GM21737 (cell line): ENCODE results near the gene CLDN4.
A peak's percentile ranks its signal among the peaks of the same experiment; 100 is the strongest.
"Not testable (repeated sequence)": the region's sequence is repeated elsewhere in the genome, so short reads cannot be mapped to it uniquely, and the experiment has no call there.

Experiments used
- ATAC-seq: cut with Tn5 transposase; IDR thresholded peaks from one replicate; pipeline ENCODE4 v1.9.1; 2021; ENCODE audit warnings: mild to moderate bottlenecking, moderate library complexity; ENCODE audit not compliant: unreplicated experiment

Gene CLDN4

DNA sequence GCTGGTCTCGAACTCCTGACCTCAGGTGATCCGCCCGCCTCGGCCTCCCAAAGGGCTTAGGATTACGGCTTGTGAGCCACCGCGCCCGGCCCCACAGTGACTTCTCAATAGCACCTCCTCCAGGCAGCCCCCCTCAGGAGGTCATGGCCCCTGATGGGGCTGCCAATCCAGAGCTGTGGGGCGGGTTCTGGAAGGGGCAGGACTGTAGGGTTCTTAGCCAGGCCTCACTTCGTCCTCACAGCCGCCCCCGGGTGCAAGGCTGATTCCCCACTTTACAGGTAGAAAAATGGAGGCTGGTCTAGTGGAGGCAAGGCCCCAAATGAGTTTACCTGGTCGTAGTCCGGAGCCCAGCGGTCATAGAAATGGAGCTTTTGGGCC, 10.9 kb downstream of the CLDN4 start:
- ATAC-seq, result no peak

DNA sequence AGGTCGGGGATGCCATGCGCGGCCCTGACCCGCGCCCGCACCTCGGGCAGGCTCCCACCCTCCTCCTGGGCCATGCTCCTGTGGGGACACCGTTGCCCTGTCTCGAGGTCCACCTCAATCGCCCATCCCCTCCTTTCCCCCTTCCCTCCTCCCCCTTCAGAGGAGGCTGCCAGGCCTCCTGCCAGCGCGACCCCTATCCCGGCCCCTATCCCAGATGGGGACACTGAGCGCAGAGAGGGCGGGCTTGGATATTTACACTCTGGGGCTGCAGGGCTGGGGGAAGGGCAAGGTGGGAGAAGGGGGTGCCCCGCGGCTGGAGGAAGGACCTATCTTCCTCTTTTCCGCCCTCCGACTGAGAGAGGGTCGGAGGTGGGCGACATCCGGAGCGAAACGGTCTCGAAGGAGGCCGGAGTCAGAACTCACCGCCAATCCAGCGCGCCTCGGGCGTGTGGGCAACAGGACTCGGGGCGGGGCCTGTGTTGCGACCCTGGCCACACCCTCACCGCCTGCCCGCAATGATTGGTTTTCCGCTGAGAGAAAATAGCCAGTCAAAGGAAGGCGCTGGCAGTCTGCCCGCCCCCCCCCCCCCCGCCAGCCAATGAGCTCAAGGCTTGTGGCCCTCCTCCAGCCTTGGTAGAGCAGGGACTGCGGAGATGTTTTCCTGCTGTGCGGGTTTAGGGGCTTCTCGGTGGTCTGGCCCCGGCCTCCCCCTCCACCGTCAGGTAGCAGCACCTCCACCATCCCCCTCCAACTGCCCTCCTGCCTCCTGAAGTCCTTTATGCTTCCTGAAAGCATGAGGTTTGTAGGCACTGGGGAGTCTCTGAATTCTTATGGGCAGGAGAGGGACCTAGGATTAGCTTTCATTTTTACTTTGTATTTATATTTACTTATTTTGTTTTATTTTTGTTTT, 11.5 kb downstream of the CLDN4 start, which contains the start of gene METTL27:
Gene METTL27 (minus strand): TSS at position 450 of the 910 bp plus-strand sequence. CDS start 376 bp downstream, at position 74.
- peak; percentile 93 for ATAC-seq

DNA sequence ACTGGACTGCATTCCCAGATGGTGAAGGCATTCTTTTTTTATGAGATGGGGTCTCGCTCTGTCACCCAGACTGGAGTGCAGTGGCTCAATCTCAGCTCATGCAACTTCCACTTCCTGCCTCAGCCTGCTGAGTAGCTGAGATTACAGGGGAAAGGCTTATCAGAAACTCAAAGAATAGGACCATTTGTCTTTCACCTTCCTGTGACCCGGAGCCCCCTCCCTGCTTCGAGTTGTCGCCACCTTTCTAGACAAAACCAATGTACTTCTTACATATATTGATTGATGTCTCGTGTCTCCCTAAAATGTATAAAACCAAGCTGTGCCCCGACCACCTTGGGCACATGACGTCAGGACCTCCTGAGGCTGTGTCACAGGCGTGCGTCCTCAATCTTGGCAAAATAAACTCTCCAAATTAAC, 13.3 kb downstream of the CLDN4 start:
- no peak for ATAC-seq

DNA sequence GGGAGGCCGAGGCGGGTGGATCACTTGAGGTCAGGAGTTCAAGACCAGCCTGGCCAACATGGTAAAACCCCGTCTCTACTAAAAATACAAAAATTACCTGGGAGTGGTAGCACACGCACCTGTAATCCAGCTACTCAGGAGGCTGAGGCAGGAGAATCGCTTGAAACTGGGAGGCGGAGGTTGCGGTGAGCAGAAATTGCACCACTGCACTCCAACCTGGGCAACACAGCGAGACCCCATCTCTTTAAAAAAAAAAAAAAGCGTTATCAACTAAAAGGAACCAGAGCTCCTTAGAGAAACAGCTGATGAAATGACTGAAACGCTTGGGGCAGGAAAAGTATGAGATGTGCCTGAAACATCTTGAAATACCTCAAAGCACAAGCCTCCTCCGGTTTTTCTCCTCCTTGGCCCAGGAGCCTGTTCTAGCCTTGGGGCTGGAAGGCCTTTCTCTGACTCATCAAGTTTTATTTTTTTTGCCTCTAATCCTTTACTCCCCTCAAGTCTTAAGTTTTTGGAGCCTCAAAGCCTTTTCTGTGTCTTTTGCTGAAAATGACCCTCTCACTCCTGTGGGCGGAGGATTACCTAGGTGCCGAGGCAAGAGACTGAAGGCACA, 14.2 kb downstream of the CLDN4 start:
- ATAC-seq, result no peak

DNA sequence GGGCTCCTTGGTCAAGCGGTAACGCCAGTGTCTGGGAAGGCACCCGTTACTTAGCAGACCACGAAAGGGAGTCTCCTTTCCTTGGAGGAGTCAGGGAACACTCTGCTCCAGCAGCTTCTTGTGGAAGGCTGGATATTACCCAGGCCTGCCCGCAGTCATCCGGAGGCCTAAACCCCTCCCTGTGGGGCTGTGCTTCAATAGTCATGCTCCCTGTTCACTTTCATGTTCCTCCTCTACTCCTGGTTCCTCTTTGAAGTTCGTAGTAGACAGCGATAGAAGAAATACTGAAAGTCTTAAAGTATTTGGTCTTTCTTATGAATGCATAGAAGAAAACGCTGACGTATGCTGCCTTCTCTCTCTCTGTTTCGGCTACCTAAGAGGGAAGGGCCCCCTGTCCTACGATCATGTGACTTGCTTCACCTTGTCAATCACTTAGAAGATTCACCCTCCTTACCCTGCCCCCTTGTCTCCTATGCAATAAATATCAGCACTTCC, 15.0 kb downstream of the CLDN4 start:
- not testable (repeated sequence) for ATAC-seq

DNA sequence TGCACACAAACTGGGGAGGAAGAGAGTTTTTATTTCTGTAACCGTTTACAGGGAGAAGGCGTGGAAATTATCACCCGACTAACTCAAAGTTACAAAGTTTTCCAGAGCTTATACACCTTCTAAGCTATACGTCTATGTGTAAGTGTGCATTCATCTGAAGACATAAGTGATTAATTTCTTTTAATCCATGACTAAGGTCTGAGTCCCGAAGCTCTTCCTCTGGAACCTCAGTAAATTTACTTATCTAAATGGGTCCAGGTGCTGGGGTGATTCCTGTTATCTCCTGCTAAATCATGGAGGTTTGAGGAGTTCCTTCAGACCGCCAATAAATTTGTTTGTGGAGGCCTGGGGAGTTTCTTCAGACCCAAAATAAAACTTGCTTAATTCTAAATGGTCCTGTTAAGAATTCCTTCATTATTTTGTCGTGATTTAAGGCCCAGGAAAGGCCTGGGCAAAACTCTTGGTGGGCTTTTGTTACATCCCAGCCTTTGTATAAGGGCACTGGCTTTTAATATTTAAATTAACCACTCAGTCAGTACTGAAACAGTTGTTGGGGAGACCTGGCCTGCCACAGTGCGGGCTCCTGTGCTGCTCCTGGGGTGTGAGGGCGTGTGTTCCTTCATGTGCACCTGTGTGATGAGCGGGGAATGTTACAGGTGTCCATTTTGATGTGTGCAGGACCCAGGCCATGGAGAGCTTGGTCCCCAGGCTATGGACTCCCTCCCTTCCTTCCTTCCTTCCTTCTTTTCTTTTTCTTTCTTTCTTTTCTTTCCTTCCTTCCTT, 17.3 kb downstream of the CLDN4 start:
- ATAC-seq, result no peak

DNA sequence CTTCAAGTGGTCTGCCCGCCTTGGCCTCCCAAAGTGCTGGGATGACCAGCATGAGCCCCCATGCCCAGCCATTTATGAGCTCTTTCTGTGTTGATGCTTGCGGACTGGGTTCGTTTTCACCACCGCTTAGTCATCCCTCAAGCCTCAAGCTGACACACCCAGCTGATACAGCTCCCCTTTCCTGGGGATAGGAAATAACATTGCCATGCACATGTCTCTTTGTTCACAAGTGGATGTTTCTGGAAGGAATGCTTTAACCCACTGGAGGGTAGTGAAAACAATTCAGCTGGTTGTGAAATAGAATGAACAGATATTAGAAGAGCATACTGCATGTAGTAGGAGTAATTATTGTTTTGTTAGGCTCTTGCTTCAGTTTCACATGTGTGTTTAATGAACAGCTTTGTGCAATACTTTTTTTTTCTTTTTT, 20.0 kb downstream of the CLDN4 start:
- ATAC-seq, result no peak

DNA sequence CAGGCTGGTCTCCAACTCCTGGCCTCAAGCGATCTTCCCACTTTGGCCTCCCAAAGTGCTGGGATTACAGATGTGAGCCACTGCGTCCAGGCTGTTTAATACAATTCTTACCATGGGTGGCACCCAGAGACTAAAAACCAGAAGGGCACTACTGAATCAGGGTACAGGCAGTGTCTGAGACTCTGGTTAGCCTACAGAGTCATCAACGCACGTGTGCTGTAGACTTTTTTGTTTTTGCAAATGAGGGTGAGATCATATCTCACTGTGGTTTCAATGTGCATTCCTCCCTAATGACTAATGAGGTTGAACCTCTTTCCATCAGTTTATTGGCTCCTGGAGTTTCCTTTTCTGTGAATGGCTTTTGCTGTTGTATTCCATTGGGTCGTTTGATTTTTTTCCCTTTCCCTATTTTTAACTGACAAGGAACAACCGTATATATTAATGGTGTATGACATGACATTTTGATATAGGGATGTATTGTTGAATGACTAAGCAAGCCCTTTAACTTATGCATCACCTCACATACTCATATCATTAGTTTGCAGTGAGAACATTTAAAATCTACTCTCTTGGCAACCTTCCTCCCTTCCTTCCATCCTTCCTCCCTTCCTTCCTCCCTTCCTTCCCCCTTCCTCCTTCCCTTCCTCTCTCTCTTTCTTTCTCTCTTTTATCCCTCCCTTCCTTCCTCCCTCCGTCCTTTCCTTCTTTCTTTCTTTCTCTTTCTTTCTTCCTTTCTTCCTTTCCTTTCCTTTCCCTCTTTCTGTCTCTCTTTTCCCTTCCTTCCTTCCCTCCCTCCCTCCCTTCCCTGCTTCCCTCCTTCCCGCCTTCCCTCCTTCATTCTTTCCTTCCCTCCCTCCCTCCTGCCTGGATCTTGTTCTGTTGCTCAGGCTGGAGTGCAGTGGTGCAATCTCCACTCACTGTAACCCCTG, 20.9 kb downstream of the CLDN4 start:
- ATAC-seq, result no peak

DNA sequence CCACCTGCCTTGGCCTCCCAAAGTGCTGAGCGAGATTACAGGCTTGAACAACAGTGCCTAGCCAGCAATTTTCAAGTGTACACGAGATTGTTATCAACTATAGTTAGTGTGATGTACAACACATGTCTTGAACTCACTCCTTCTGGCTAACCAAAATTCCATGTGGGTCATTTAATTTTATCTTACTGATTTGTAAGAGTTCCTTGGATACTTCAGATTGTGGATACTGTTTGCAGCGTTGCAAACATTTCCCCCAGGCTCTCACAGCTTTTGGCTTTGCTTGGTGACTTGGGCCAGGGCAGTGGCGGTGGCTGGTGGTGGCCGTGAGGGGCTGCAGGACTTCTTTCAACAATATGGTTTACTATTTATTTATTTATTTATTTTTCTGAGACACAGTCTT, 21.7 kb downstream of the CLDN4 start:
- no peak for ATAC-seq

DNA sequence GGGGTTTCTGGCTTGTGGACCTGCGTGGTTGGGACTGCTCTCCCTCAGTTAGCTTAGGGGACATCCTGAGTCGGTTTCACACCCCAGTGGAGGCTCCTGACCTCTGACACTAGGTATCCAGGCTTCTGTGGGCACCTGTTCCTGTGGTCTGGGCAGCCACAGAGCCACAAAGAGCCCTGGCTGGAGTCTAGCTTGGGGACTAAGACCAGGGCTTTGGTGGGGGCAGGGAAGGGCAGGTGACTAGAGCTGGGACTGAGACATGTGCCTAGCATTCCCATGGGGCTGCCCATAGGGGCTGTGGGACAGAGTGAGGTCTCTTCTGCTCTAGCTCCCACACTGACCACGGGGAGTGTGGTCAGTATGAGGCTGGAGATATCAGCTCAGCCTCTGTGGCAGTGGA, 26.1 kb downstream of the CLDN4 start:
- ATAC-seq, result no peak

DNA sequence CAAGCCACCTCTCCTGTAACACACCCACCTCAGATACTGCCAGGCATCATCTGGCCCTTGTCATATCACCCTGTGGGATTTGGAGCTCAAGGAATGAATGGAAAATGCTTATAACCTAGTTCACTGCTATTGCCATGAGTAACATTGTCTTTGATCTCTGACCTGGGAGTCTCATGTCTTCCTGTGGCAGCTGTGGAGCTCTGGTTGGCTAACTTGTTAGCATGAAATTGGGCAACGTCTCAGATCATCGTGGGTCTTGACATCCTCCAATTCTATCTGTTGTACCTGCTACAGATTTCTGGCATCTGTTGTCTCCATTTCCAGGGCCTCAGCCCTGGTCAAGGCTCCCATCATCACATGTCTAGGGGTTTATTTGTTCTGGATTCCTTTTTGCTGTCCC, 28.0 kb downstream of the CLDN4 start:
- no peak for ATAC-seq

DNA sequence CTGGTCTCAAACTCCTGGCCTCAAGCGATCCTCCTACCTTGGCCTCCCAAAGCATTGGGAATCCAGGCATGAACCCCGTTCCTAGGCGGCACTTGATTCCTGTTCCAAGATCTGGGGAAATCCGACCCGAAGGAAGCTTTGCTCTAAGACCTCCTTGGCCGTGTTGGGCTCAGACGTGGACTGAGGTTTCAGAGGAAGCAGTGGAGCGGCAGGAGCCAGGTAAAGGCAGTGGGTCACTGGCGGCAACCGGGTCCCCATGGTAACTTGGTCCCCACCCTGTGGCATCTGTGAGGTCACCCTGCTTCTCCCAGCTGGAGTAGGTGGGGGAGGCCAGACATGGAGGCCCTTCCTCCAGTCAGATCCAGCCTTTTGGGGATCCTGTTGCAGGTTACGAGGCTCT, 30.1 kb downstream of the CLDN4 start, which contains the start of gene TMEM270:
Gene TMEM270 (plus strand): TSS at position 301 of the 400 bp plus-strand sequence. CDS start 36 bp downstream, at position 337.
- ATAC-seq, result no peak

DNA sequence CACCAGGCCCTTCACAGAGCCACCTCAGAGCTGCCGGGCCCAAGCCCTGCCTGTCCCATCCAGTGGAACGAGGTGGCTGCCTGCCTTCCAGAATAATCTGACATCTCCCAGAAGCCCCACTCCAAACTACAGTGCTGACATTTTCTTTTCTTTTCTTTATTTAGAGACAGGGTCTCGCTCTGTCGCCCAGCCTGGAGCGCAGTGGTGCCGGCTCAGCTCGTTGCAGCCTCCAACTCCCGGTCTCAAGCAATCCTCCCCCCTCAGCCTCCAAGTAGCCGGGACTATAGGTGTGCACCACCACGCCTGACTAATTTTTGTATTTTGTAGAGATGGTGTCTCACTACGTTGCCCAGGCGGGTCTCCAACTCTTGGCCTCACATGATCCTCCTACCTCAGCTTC, 30.5 kb downstream of the CLDN4 start:
- no peak for ATAC-seq

DNA sequence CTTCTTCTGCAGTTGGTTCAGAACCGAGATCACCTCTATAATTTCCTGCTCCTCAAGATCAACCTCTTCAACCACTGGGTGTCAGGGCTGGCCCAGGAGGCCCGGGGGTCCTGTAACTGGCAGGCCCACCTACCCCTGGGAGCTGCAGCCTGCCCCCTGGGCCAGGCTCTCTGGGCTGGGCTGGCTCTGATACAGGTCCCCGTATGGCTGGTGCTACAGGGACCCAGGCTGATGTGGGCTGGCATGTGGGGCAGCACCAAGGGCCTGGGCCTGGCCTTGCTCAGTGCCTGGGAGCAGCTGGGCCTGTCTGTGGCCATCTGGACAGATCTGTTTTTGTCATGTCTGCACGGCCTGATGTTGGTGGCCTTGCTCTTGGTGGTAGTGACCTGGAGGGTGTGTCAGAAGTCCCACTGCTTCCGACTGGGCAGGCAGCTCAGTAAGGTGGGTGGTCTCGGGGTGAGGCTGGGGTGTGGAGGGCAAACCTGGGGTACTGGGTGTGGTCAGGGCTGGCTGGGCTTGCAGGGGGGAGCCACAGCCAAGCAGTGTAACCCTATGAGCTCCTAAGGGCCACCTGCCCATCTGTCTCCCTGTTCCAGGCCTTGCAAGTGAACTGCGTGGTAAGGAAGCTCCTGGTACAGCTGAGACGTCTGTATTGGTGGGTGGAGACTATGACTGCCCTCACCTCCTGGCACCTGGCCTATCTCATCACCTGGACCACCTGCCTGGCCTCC, 34.4 kb downstream of the CLDN4 start:
- ATAC-seq, result no peak

DNA sequence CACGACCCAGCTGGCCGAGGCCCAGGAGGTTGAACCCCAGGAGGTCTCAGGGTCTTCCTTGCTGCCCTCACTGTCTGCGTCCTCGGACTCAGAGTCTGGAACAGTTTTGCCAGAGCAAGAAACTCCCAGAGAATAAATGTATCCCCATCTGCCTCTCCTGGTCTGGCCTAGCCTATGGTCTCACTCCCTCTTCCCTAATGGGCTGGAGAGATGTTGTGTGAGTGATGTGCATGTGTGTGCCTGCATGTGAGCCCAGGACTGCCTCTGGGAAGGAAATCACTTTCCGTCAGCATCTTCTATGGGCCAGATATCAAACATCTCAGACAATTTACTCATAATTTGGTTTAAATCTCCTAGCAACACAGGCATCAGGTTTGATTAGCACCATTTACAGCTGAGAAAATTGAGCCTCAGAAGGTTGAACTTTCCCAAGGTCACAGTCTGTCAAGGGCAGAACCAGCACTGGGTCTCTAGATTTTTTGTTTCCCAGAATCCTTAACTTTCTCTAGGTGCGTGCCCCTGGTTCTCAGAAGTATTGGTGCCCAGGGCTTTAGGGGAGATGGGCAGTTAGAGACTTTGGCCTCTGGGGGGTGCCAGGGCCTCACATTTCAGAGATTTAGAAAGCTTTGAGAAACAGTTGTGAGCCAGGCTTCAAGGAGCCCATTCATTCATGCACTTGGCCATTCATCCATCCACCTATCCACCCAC, 35.1 kb downstream of the CLDN4 start:
- no peak for ATAC-seq

DNA sequence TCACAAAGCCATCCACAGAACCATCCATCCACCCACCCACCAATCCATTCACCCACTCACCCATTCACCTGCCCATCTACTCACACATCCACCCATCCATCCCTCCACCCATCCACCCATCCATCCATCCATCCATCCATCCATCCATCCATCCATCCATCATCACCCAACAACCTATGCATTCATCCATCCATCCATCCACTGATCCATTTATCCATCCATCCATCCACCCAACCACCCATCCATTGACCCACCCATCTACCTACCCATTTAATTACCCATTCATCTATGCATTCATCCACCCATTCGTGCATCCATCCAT, 35.6 kb downstream of the CLDN4 start:
- ATAC-seq, result no peak

DNA sequence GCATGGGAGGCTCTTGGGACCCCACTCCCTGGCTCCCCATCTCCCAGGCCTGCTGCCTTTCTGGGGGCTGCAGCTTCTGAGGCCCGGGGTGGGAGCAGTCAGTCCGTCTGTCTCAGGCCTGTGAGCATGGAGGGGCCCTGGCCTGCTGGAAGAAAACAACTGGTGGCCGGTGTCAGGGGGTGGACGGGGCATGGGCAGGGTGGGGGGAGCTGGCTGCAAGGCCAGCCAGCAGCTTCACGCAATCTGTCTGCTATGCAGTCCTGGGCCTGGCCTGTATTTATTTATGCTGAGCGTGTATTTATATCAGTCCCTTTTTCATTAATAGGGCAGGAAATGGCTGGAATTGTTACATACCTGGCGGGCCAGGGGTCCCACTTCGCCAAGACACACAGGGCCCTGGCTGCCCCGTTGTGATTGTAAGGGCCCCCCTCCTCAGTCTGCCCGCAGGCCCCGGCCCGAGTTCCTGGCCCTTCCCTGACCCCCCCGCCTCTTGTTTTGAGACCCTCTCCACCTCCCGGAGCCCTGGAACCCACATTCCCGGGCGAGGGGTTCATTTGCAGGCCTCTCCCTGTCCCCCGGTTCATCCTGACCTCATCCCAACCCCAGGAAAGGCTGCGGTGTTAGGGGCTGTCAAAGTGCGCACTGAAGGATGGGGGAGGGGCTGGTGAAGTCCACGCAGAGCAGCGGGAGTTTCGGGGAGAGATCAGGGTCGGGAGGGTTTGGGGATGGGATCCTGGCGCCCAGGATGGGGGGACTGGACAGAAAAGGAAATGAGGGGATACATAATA, 38.4 kb downstream of the CLDN4 start:
- no peak for ATAC-seq

DNA sequence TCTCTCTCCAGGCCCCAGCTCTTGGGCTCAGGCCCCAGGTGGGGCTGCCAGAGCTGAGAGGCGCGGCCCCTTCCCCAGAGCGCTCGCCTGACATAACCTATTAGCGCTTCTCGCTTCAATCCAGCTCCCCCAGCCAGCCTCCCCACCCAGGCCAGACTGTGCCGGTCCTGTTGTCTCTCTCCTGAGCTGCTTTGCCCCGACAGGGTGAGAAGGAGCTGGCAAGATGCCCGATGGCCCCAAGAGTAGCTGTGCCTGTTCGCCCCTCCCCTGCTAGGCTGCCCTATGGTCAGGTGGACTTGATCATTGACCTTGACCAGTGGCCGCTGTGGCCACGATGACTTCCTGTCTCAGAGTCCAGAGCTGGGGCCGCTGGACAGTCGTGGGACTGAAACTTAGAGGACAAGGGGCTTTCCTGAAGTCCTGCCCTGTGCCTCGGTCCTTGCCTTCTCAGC, 39.3 kb downstream of the CLDN4 start:
- no peak for ATAC-seq
